Measurements from ENCODE around the gene POU5F1. TPM values are rescaled to one million over a fixed set of nuclear protein-coding genes. Genes with fewer than 3 reads are reported as not detected.

The POU5F1 gene
- total RNA-seq, 4 donors from 2014 or later = 0.92 to 5.5 (median 3.3) TPM

- intact Hi-C loops (cut with DNase I) = no loop called here
- H3K4me3 ChIP-seq = no peak overlapping the region
- H3K36me3 ChIP-seq = peaks cover 0 to 54% (median 0%) of the 10 kb centered on the region in 3 donors
- no peaks in the 10 kb centered on the region for H3K9me3 ChIP-seq
- no peak overlapping the region for H3K27ac ChIP-seq
- H3K27me3 ChIP-seq = no peaks in the 10 kb centered on the region
- peaks cover 0 to 31% (median 0%) of the 10 kb centered on the region in 3 donors for H3K4me1 ChIP-seq
- WGBS, 2 donors = 13 to 40% methylated on average over 1 to 2 of the region's 11 CpGs
- no peak for TF ChIP-seq CTCF (IDR thresholded peaks at IDR 0.05)
- no peak for TF ChIP-seq POLR2A (IDR thresholded peaks at IDR 0.05)
- DNase-seq = no peak
Observed at GRCh38 chr6:31143148-31143547, 27.3 kb downstream of the POU5F1 start.

- Histone ChIP-seq H3K4me3 (no peak overlapping the region), H3K27me3 (no peaks in the 10 kb centered on the region), H3K9me3 (no peaks in the 10 kb centered on the region), H3K4me1 (peaks cover 2 to 39% (median 7%) of the 10 kb centered on the region in 3 donors), H3K27ac (no peak overlapping the region), H3K36me3 (peaks cover 0 to 51% (median 0%) of the 10 kb centered on the region in 3 donors)
- DNase-seq = no peak
- WGBS, 2 donors = 7 to 51% methylated on average over 1 to 2 of the region's 2 CpGs
- intact Hi-C loops (cut with DNase I) = no loop called here
- no peak for TF ChIP-seq CTCF (IDR thresholded peaks at IDR 0.05)
- TF ChIP-seq POLR2A (IDR thresholded peaks at IDR 0.05) = no peak
Observed at GRCh38 chr6:31142361-31142761, 28.1 kb downstream of the POU5F1 start.

- TF ChIP-seq POLR2A (IDR thresholded peaks at IDR 0.05) (no peak), CTCF (IDR thresholded peaks at IDR 0.05) (no peak)
- 87 to 95% methylated on average over 11 of the region's 15 CpGs for WGBS, 2 donors
- peaks cover 0 to 36% (median 0%) of the 10 kb centered on the region in 3 donors for H3K36me3 ChIP-seq
- H3K9me3 ChIP-seq = no peaks in the 10 kb centered on the region
- H3K27ac ChIP-seq = no peak overlapping the region
- H3K4me1 ChIP-seq = peaks cover 4 to 42% (median 7%) of the 10 kb centered on the region in 3 donors
- DNase-seq = no peak
- intact Hi-C loops (cut with DNase I) = no loop called here
- no peak overlapping the region for H3K4me3 ChIP-seq
- H3K27me3 ChIP-seq = no peaks in the 10 kb centered on the region
Observed at GRCh38 chr6:31140643-31141042, 29.8 kb downstream of the POU5F1 start.

- DNase-seq = no peak
- 21 to 27% methylated on average over 4 of the region's 4 CpGs for WGBS, 2 donors
- TF ChIP-seq POLR2A (IDR thresholded peaks at IDR 0.05) (no peak), CTCF (IDR thresholded peaks at IDR 0.05) (no peak)
Observed at GRCh38 chr6:31139599-31139998, 30.9 kb downstream of the POU5F1 start.

GRCh38 chr6:31138982-31139381, 31.5 kb downstream of the POU5F1 start, which contains the start of gene PSORS1C2:
Gene PSORS1C2 (minus strand): TSS chr6:31139066. CDS start chr6:31139026, 40 bp downstream.
- TF ChIP-seq CTCF (IDR thresholded peaks at IDR 0.05) (no peak), POLR2A (IDR thresholded peaks at IDR 0.05) (no peak)
- Histone ChIP-seq H3K4me3 (peak within 1 kb of the TSS in 2 of 4 donors; percentile 28 to 57), H3K36me3 (peaks cover 0 to 19% (median 0%) of the 10 kb centered on the region in 3 donors), H3K27ac (peak within 1 kb of the TSS in 1 of 4 donors; percentile 63), H3K27me3 (no peaks in the 10 kb centered on the region), H3K9me3 (no peaks in the 10 kb centered on the region), H3K4me1 (peaks cover 4 to 42% (median 7%) of the 10 kb centered on the region in 3 donors)
- DNase-seq = no peak
- intact Hi-C loops (cut with DNase I) = loop anchor here (5.0 kb wide), 2 partner anchors 53 to 228 kb away; no protein-coding TSS in a partner anchor
- 53 to 62% methylated on average over 3 to 4 of the region's 4 CpGs for WGBS, 2 donors

More at GRCh38 chr6:31139599-31139998, 30.9 kb downstream of the POU5F1 start:
- intact Hi-C loops (cut with DNase I) = loop anchor here (5.0 kb wide), 2 partner anchors 53 to 228 kb away; no protein-coding TSS in a partner anchor
- H3K9me3 ChIP-seq = no peaks in the 10 kb centered on the region
- no peaks in the 10 kb centered on the region for H3K27me3 ChIP-seq
- H3K27ac ChIP-seq = no peak overlapping the region
- H3K4me3 ChIP-seq = no peak overlapping the region
- peaks cover 0 to 25% (median 0%) of the 10 kb centered on the region in 3 donors for H3K36me3 ChIP-seq
- peaks cover 4 to 42% (median 7%) of the 10 kb centered on the region in 3 donors for H3K4me1 ChIP-seq

All from esophagus squamous epithelium (tissue), 5 donors.